HG03196 (cell line): Measurements from ENCODE around the gene SLC25A43.
"Not testable (repeated sequence)": the region's sequence is repeated elsewhere in the genome, so short reads cannot be mapped to it uniquely, and the experiment has no call there.

Source experiments
- ATAC-seq: cut with Tn5 transposase; IDR thresholded peaks from one replicate; pipeline ENCODE4 v1.9.1; 2021; ENCODE audit not compliant: unreplicated experiment

Gene SLC25A43

GRCh38 chrX:119406776-119407175, 7.6 kb downstream of the SLC25A43 start:
- ATAC-seq, result no peak

DNA sequence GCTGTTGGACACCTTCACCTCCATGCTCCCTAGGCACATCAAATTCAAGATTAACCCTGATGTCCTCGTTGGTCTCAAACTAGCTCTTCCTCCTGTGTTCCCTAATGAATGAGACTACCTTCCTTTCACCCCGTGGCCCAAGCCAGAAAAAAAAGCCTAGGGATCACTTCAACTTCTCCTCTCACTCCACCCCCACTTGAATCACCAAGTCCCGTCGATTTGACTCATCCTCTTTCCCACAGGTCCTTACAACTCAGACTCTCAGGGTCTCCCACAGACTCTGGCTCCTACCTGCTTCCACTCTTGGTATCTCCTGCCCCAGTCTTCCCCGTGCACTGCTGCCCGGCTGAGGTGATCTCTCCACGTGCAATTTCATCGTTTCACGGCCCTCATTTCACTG, 8.5 kb downstream of the SLC25A43 start:
- no peak for ATAC-seq

- ATAC-seq, result no peak
Measured at GRCh38 chrX:119410027-119410819, 11.1 kb downstream of the SLC25A43 start.

DNA sequence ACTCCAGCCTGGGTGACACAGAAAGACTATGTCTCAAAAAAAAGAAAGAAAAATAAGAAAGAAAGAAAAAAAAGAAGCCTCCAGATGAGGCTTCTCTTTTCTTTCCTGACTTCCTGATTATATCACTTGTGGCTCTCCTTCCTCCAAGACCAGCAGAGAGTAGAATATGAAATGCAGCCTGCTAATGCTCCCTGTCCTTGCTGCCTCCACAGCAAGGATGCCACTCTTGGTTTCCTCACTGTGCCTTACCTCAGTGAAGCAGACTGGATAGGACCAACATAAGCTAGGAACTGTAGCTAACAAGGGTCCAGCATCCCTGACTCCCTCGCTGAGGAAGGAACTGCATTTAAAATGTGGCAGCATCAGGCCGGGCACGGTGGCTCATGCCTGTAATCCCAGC, 11.7 kb downstream of the SLC25A43 start:
- no peak for ATAC-seq

DNA sequence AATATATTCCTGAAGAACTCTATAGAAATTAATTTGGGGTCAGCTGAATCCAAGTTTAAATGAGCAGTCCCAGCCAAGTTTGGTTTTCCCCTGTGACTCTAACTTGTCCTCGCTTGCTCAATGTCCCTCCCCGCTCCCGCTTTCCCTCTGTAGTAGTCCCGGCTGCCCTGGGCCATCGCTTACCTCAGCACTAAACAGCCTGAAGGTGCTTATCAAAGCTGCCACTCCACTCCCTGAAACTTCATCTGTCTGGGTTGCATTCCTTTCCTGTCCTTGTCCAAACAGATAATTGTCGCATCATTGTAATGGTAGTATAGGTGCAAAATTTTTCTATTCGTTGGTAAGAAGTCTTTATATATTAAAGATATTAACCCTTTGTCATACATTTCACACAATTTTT, 12.8 kb downstream of the SLC25A43 start:
- no peak for ATAC-seq

DNA sequence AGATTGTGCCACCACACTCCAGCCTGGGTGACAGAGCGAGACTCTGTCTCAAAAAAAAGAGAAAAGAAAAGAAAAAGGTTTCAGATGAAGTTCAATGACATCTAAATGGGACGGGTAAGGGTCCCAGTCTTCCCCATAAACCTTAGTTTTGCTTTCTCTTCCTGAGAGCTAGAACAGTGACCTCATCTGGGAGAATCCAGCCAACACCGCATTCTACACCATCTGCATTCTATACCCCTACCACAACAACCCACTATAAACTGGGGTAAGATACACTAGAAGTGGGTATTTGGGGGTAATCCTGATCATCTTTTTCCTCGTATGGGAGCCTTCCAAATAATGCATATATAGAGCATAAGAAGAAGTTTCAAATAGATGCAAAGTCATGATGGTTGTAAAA, 18.2 kb downstream of the SLC25A43 start:
- ATAC-seq, result no peak

DNA sequence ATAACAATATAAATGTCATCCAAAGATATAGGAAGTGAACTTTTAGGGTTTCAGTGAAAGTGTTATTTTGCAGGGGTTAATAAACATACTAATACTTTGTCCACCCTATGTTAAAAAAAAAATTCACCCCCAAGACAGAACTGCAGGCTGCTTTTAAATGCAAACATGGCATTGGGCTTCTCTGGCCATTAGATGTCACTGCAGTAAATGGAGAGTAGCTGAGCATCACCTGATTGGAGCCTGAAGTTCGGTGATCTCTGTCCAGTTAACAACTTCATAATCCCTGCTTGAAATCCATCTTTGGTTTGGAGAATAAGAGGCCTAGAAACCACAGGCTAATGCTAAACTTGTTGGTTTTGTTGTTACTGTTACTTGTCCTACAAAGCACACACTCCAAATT, 18.7 kb downstream of the SLC25A43 start:
- ATAC-seq, result no peak

DNA sequence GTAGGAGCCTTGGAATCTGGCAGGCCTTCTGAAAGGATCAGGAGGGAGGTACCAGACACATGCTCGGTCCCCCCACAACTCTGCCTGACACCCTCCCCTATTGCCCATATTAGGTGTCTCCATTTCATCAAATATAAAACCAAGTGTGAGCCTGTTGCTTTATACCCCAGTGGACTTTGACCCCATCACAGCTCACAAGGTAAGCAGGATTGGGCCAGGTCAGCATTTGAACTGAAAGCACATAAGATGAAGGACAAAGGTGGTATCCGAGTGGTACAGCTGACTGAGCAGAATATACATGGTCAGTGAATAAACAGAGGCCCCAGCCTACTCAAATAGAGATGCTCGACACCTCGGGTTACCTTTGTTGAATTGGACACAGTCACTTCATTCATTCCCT, 20.0 kb downstream of the SLC25A43 start:
- ATAC-seq, result no peak

- no peak for ATAC-seq
Measured at GRCh38 chrX:119419898-119420297, 20.8 kb downstream of the SLC25A43 start.

DNA sequence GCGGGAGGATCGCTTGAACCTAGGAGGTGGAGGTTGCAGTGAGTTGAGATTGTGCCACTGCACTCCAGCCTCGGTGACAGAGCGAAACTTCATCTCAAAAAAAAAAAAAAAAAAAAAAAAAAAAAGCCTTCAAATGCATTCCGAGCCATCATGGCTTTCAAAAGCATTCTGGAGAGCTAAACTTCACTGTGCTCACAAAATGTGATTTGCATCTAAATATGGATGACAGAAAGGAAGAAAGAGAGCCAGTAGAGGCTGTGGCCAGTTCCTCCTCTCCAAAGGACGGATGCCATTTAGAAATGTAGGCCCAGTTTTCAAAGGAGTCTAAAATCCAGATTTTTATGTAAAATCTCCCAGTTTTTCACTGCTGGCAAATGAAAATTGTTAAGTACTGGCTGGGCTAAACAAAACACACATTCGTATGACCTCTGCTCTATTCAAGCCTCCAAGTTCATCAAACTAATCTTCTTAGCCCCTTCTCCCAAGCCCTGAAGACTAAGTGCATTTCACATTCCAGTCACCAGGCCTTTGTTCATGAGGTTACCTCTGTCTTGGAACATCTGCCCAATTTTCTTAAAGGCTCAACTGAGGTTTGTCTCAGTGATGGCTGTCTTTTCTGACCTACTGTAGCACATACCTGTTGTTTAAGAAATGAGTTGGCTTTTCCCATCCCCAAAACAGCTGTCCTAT, 22.0 kb downstream of the SLC25A43 start:
- ATAC-seq, result no peak

- no peak for ATAC-seq
Measured at GRCh38 chrX:119423631-119424030, 24.5 kb downstream of the SLC25A43 start.

DNA sequence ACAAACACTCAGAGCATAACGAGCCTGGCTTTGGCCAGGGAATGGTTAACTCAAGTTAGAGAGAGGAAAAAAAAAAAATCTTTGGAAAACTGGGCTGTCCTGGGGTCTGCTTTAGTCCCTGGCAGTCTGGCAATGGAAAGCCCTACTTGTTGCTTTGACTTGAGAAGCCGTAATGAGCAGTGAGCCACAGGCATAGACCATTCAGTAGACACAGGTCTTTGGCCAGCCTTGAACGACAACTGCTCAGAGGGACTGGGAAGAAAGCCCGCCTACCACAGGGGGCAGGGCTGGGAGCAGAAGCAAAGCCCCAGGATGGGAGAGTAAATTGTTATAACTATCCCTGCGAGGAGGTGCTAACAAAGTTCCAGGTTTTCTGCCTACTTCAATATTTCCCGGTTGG, 25.9 kb downstream of the SLC25A43 start:
- no peak for ATAC-seq

GRCh38 chrX:119427024-119427794, 28.1 kb downstream of the SLC25A43 start:
- peak; percentile 83 for ATAC-seq

DNA sequence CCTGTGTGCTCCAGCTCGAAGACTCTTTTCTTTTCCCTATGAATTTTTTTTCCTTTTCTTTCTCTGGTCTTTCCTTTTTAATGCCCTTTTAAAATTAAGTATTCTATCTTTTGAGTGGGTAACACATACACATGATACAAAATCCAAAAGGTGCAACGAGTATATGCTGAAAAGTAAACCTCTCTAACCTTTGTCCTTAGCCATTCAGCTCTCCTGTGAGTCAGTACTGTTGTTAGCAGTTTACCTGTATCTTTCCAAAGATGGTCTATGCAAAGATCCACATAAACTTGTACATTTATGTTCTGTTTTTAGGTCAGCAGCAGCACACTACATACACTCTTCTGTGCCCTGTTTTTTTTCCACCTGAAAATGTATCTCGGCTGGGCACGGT, 28.7 kb downstream of the SLC25A43 start:
- ATAC-seq, result no peak

GRCh38 chrX:119429471-119429870, 30.3 kb downstream of the SLC25A43 start:
- ATAC-seq, result no peak

DNA sequence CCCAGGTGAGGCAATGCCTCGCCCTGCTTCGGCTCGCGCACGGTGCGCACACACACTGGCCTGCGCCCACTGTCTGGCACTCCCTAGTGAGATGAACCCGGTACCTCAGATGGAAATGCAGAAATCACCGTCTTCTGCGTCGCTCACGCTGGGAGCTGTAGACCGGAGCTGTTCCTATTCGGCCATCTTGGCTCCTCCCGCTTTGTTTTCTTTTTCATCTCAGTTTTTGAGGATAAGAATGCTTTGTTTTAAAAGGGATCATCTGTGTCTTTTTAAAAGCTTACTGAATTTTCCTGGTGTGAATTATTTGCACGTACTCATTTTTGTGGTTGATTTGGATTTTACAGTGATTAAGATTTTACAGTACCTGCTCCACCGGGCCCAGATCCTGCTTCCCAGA, 42.2 kb downstream of the SLC25A43 start:
- ATAC-seq, result not testable (repeated sequence)

DNA sequence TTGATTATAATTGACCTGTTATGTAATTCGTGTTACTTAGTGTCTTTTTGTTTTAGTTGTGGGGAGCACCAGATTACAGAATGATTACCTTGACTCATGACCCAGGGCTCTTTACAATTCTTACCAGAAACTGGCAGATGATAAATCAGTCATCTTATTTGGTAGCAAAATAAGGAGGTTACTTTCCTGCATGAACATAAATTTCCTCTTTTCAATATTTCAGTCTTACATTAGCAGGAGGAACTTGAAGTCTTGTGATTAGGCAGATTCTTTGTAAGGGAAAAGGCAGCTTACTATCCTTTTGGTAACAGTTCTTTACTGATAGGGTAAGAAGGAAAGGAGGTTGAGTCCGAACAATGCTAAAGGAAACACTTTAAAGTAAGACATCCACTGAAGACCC, 43.1 kb downstream of the SLC25A43 start:
- ATAC-seq, result no peak

- ATAC-seq, result no peak
Measured at GRCh38 chrX:119453202-119453601, 54.1 kb downstream of the SLC25A43 start.

DNA sequence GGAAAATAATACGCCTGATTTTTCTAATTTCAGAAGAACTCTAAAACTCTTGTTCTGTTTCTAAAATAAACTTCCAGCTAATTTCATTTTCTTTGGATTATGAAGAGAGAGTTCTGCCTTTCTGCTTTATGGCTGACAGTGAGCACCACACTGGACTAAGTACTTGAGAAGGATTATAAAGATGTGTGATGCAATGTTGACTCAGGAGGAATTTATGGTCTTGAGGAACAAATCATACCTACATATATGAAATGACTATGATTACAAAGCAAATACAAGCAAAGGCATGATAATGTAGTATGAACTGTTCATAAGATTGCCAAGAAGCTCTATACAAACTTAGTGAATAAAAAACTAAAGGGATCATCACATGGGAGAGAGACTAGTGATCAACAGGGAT, 56.1 kb downstream of the SLC25A43 start:
- no peak for ATAC-seq

DNA sequence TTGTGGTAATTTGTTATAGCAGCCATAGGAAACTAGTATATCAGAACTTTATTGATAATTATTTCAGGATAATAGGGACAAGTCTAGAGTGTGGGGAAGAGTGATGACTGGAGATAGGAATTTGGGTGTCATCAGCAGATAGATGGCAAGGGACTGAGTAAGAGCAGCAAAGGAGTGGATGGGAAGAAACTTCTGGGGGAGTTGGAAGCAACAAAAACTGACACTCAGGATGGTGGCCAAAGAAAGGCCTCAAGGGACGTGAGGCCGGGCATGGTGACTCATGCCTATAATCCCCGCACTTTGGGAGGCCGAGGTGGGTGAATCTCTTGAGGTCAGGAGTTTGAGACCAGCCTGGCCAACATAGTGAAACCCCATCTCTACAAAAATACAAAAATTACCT, 60.0 kb downstream of the SLC25A43 start:
- ATAC-seq, result no peak

GRCh38 chrX:119465555-119465954, 66.4 kb downstream of the SLC25A43 start:
- ATAC-seq, result no peak

DNA sequence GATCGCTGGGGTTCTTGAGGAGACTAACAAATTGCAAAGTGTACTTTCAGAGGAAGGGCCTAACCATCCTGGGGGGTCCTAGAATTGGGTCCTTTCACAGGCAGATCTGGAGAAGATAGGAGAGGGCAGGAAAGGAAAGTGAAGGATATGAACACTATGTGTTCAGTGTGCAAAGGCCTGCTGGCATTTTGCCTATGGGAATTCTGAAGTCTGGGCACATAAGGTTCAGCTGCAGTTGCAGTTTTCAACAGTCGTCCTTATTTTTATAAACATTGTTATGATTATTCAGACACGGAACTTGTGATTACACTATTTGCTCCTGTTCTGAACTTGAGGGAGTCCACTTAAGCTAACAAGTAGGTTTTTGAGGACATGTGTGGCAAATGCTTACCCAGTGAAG, 67.8 kb downstream of the SLC25A43 start:
- no peak for ATAC-seq
